Colon (tissue), 2 donors: ENCODE results near the gene TAF5L.

ENCODE experiments used
- FAIRE-seq: peaks from 2 replicates; lab custom pipeline; 2012; peaks lifted over from hg19 to GRCh38; lab: Jason Lieb, UNC
- donor health status: control.
- donor health status: control.

The TAF5L gene

GRCh38 chr1:229625915-229626831 is at the start of gene TAF5L, which contains the start of gene URB2:
TAF5L (minus strand) TSS chr1:229626122; CDS start chr1:229614482, 11,640 bp downstream.
URB2 (plus strand) TSS chr1:229626247; CDS start chr1:229627634, 1,387 bp downstream.
- no peak for FAIRE-seq

GRCh38 chr1:229675396-229675795 is 49.5 kb upstream of the TAF5L start:
- no peak for FAIRE-seq

- no peak for FAIRE-seq
These were observed 48.1 kb upstream of the TAF5L start for GRCh38 chr1:229674042-229674441.

- FAIRE-seq, result no peak
These were observed 46.3 kb upstream of the TAF5L start for GRCh38 chr1:229672246-229672645.

GRCh38 chr1:229671310-229671709 is 45.4 kb upstream of the TAF5L start:
- FAIRE-seq, result no peak

GRCh38 chr1:229669333-229669732 is 43.4 kb upstream of the TAF5L start:
- no peak for FAIRE-seq

- FAIRE-seq, result no peak
These were observed 40.7 kb upstream of the TAF5L start for GRCh38 chr1:229666585-229666984.

- FAIRE-seq, result no peak
These were observed 40.1 kb upstream of the TAF5L start for GRCh38 chr1:229665912-229666558.

GRCh38 chr1:229664133-229664689 is 38.3 kb upstream of the TAF5L start:
- no peak for FAIRE-seq

GRCh38 chr1:229661897-229662296 is 36.0 kb upstream of the TAF5L start:
- no peak for FAIRE-seq

GRCh38 chr1:229661022-229661877 is 35.3 kb upstream of the TAF5L start:
- no peak for FAIRE-seq

- no peak for FAIRE-seq
These were observed 32.3 kb upstream of the TAF5L start for GRCh38 chr1:229657993-229658755.

GRCh38 chr1:229655781-229656180 is 29.9 kb upstream of the TAF5L start:
- no peak for FAIRE-seq

- FAIRE-seq, result no peak
These were observed 27.5 kb upstream of the TAF5L start for GRCh38 chr1:229653420-229653819.

GRCh38 chr1:229651546-229651945 is 25.6 kb upstream of the TAF5L start:
- no peak for FAIRE-seq

GRCh38 chr1:229650045-229650444 is 24.1 kb upstream of the TAF5L start:
- FAIRE-seq, result no peak

GRCh38 chr1:229648406-229648805 is 22.5 kb upstream of the TAF5L start:
- no peak for FAIRE-seq

GRCh38 chr1:229645324-229645993 is 19.5 kb upstream of the TAF5L start:
- no peak for FAIRE-seq

- FAIRE-seq, result no peak
These were observed 18.2 kb upstream of the TAF5L start for GRCh38 chr1:229643996-229644745.

- FAIRE-seq, result no peak
These were observed 17.0 kb upstream of the TAF5L start for GRCh38 chr1:229642970-229643369.
